HepG2 (cell line): Measurements from ENCODE around the gene OIT3.

Experiments used
- ASH2L ChIP-seq: fragments of 300-600, 200-600 bp; sonication (generic); IDR thresholded peaks from 2 replicates; pipeline ENCODE4 v1.7.0; 2017; ENCODE audit warnings: low read depth, mild to moderate bottlenecking, moderate library complexity, mixed read lengths, low read length; ENCODE audit not compliant: insufficient read length
- CREB1 ChIP-seq, 2 experiments: fragments of 450-650 bp in 1 of 2; IDR thresholded peaks; 2 replicates each; pipeline ENCODE4 v1.6.1; 2016 to 2017; ENCODE audit warnings: control low read depth in 1 of 2, mild to moderate bottlenecking in 1 of 2, missing compliant biosample characterization in 1 of 2, missing genetic modification characterization in 1 of 2
- NFKB2 ChIP-seq: sonication (generic); formaldehyde crosslinking; IDR thresholded peaks from 2 replicates; pipeline ENCODE4 v1.4.0; 2020; ENCODE audit warnings: missing genetic modification reagents, borderline replicate concordance
- PAWR ChIP-seq: sonication (generic); formaldehyde crosslinking; IDR thresholded peaks from 2 replicates; pipeline ENCODE4 v1.4.0; 2020; ENCODE audit warnings: missing genetic modification reagents, mild to moderate bottlenecking, borderline replicate concordance
- PBX2 ChIP-seq: IDR thresholded peaks from 2 replicates; pipeline ENCODE4 v1.6.1; 2016; ENCODE audit warnings: control low read depth
- PBX3 ChIP-seq: sonication (generic); formaldehyde crosslinking; IDR thresholded peaks from 2 replicates; pipeline ENCODE4 v1.8.1; 2023; ENCODE audit warnings: missing genetic modification reagents, inconsistent platforms, borderline replicate concordance
- RXRA ChIP-seq: sonication (generic); formaldehyde crosslinking; IDR thresholded peaks from 2 replicates; pipeline ENCODE4 v1.5.1; 2020; ENCODE audit warnings: missing genetic modification reagents
- ZNF10 ChIP-seq: sonication (generic); formaldehyde crosslinking; IDR thresholded peaks from 2 replicates; pipeline ENCODE4 v1.4.0; 2020; ENCODE audit warnings: mild to moderate bottlenecking, low read depth, missing genetic modification reagents, borderline replicate concordance
- ZNF180 ChIP-seq: sonication (generic); formaldehyde crosslinking; IDR thresholded peaks from 2 replicates; pipeline ENCODE4 v1.4.0; 2020; ENCODE audit warnings: low read depth, missing genetic modification reagents, borderline replicate concordance
- ZNF207 ChIP-seq: fragments of 450-650 bp; IDR thresholded peaks from 2 replicates; pipeline ENCODE4 v1.6.1; 2016; ENCODE audit warnings: antibody characterized with exemption, borderline replicate concordance
- ZNF549 ChIP-seq: sonication (generic); formaldehyde crosslinking; IDR thresholded peaks from 2 replicates; pipeline ENCODE4 v1.5.0; 2020; ENCODE audit warnings: missing genetic modification reagents
- ZNF790 ChIP-seq: sonication (generic); formaldehyde crosslinking; IDR thresholded peaks from 2 replicates; pipeline ENCODE4 v1.8.0; 2022; ENCODE audit warnings: missing genetic modification reagents, mild to moderate bottlenecking, borderline replicate concordance

- TF ChIP-seq ZNF549 (CRISPR knock-in tag) (no peak), PBX3 (CRISPR knock-in tag) (no peak), ZNF790 (CRISPR knock-in tag) (no peak), RXRA (CRISPR knock-in tag) (no peak), ASH2L (no peak), ZNF10 (CRISPR knock-in tag) (no peak), CREB1 (IDR thresholded peaks at IDR 0.05) (no peak), CREB1 (CRISPR knock-in tag; IDR thresholded peaks at IDR 0.05) (no peak), ZNF180 (CRISPR knock-in tag) (no peak), PAWR (no peak), NFKB2 (CRISPR knock-in tag) (no peak), ZNF207 (no peak), PBX2 (CRISPR knock-in tag) (no peak)
These were observed 30.8 kb downstream of the OIT3 start for GRCh38 chr10:72924351-72924750.
